Sigmoid colon (tissue), 4 donors: ENCODE results near the gene FANCC.

Experiments
- CTCF ChIP-seq, 4 experiments: fragments of 450-650 bp in 3 of 4; fragments of 200-600 bp in 1 of 4; IDR thresholded peaks; one replicate each; pipeline ENCODE4 v1.5.1; 2016 to 2019; ENCODE audit warnings: antibody characterized with exemption in 4 of 4, mild to moderate bottlenecking in 3 of 4, moderate library complexity in 2 of 4
- POLR2A ChIP-seq, 2 donors: fragments of 450-650 bp; IDR thresholded peaks; one replicate each; pipeline ENCODE4 v1.6.1; 2016; ENCODE audit warnings: antibody characterized with exemption in 2 of 2, mild to moderate bottlenecking in 2 of 2, moderate library complexity in 2 of 2
- POLR2AphosphoS5 ChIP-seq, 4 donors: sonication (generic); formaldehyde crosslinking; IDR thresholded peaks; one replicate each; pipeline ENCODE4 v1.6.1; 2017; ENCODE audit warnings: antibody characterized with exemption in 4 of 4

- TF ChIP-seq POLR2AphosphoS5 (IDR thresholded peaks at IDR 0.05) (no peak), POLR2A (IDR thresholded peaks at IDR 0.05) (no peak), CTCF (IDR thresholded peaks at IDR 0.05) (no peak)
Measured at GRCh38 chr9:95096807-95097206, 220.7 kb downstream of the FANCC start.
